GM23338 (cell line): ENCODE results near the gene SLC5A4.

Experiments used
- EZH2 ChIP-seq: fragments of 200-600 bp; sonication (generic); IDR thresholded peaks from one replicate; pipeline ENCODE4 v1.8.0; 2017; ENCODE audit warnings: antibody characterized with exemption, mild to moderate bottlenecking, low read depth; ENCODE audit not compliant: unreplicated experiment
- POLR2AphosphoS5 ChIP-seq: IDR thresholded peaks from 2 replicates; pipeline ENCODE4 v1.6.1; 2016; ENCODE audit warnings: antibody characterized with exemption, low read depth
- TF ChIP-seq, protein P1 (sequence below), 2 experiments: fragments of 200-600 bp in 1 of 2; sonication (generic) in 1 of 2; conservative IDR thresholded peaks; 2 replicates each; pipeline versions ENCODE4 v1.5.1 to v1.6.1; 2016 to 2017; ENCODE audit warnings: antibody characterized with exemption in 2 of 2, low read depth in 2 of 2, mild to moderate bottlenecking in 2 of 2, moderate library complexity in 1 of 2
- TF ChIP-seq, protein P2 (sequence below): IDR thresholded peaks from one replicate; pipeline ENCODE4 v1.6.1; 2018; ENCODE audit warnings: antibody characterized with exemption; ENCODE audit not compliant: unreplicated experiment

DNA sequence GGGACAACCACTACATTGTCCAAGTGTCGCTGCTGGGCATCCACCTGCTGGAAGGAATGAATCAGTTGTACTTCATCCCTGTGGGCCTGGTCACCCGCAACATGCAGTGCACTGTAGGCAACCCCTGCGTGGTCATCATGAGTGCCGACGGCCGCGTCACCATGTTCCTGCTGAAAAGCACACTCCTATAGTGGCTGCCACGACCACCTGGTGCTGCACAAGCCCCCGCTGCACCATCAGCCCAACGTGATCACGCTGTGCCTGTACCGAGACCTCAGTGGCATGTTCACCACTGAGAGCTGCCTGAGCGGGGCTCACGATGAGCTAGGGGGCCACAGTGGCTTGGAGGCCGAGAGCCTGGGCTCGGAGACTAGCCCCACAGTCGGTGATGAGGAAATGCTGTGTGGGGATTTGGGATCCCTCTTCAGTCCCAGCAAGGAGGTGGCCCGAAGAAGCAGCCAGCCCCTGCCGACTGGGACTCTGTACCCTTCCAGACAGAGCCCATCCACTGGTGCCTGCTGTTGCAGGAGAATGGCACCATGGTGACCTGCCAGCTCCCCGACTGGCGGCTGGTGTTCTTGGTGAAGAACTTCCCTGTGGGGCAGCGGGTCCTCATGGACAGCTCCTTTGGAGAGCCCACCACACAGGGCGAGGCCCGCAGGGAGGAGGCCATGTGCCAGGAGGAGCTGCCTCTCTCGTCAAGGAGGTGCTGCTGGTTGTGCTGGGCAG lies 15.7 kb upstream of the SLC5A4 start:
- TF ChIP-seq, protein P1, sequence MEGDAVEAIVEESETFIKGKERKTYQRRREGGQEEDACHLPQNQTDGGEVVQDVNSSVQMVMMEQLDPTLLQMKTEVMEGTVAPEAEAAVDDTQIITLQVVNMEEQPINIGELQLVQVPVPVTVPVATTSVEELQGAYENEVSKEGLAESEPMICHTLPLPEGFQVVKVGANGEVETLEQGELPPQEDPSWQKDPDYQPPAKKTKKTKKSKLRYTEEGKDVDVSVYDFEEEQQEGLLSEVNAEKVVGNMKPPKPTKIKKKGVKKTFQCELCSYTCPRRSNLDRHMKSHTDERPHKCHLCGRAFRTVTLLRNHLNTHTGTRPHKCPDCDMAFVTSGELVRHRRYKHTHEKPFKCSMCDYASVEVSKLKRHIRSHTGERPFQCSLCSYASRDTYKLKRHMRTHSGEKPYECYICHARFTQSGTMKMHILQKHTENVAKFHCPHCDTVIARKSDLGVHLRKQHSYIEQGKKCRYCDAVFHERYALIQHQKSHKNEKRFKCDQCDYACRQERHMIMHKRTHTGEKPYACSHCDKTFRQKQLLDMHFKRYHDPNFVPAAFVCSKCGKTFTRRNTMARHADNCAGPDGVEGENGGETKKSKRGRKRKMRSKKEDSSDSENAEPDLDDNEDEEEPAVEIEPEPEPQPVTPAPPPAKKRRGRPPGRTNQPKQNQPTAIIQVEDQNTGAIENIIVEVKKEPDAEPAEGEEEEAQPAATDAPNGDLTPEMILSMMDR (conservative IDR thresholded peaks at IDR 0.05; ENCODE audit: low read depth in 2 of 2) = no peak
- TF ChIP-seq POLR2AphosphoS5 = no peak
- TF ChIP-seq EZH2 = no peak
- TF ChIP-seq, protein P2, sequence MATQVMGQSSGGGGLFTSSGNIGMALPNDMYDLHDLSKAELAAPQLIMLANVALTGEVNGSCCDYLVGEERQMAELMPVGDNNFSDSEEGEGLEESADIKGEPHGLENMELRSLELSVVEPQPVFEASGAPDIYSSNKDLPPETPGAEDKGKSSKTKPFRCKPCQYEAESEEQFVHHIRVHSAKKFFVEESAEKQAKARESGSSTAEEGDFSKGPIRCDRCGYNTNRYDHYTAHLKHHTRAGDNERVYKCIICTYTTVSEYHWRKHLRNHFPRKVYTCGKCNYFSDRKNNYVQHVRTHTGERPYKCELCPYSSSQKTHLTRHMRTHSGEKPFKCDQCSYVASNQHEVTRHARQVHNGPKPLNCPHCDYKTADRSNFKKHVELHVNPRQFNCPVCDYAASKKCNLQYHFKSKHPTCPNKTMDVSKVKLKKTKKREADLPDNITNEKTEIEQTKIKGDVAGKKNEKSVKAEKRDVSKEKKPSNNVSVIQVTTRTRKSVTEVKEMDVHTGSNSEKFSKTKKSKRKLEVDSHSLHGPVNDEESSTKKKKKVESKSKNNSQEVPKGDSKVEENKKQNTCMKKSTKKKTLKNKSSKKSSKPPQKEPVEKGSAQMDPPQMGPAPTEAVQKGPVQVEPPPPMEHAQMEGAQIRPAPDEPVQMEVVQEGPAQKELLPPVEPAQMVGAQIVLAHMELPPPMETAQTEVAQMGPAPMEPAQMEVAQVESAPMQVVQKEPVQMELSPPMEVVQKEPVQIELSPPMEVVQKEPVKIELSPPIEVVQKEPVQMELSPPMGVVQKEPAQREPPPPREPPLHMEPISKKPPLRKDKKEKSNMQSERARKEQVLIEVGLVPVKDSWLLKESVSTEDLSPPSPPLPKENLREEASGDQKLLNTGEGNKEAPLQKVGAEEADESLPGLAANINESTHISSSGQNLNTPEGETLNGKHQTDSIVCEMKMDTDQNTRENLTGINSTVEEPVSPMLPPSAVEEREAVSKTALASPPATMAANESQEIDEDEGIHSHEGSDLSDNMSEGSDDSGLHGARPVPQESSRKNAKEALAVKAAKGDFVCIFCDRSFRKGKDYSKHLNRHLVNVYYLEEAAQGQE = no peak
